GM19468 (cell line): Measurements from ENCODE around the gene ANP32D.
A peak's percentile ranks its signal among the peaks of the same experiment; 100 is the strongest.
"Not testable (repeated sequence)": the region's sequence is repeated elsewhere in the genome, so short reads cannot be mapped to it uniquely, and the experiment has no call there.

Experiments used
- ATAC-seq: cut with Tn5 transposase; IDR thresholded peaks from one replicate; pipeline ENCODE4 v1.9.1; 2021; ENCODE audit warnings: mild to moderate bottlenecking, moderate library complexity, moderate number of reproducible peaks; ENCODE audit not compliant: unreplicated experiment; ENCODE audit errors: extremely low read depth

ANP32D gene

GRCh38 chr12:48489456-48489855 is 17.1 kb downstream of the ANP32D start:
- not testable (repeated sequence) for ATAC-seq

- not testable (repeated sequence) for ATAC-seq
Measured at GRCh38 chr12:48500281-48500680, 27.9 kb downstream of the ANP32D start.

GRCh38 chr12:48506836-48507235 is 34.5 kb downstream of the ANP32D start:
- ATAC-seq: not testable (repeated sequence)

- ATAC-seq: no peak
Measured at GRCh38 chr12:48508987-48509386, 36.6 kb downstream of the ANP32D start.

- ATAC-seq: no peak
Measured at GRCh38 chr12:48510111-48510510, 37.8 kb downstream of the ANP32D start.

- ATAC-seq: peak; percentile 57
Measured at GRCh38 chr12:48512855-48513254, 40.5 kb downstream of the ANP32D start.

- ATAC-seq: no peak
Measured at GRCh38 chr12:48514728-48515127, 42.4 kb downstream of the ANP32D start.

GRCh38 chr12:48520381-48520780 is 48.0 kb downstream of the ANP32D start:
- ATAC-seq: not testable (repeated sequence)
